GM19328 (cell line): Measurements from ENCODE around the gene GLE1.
"Not testable (repeated sequence)": the region's sequence is repeated elsewhere in the genome, so short reads cannot be mapped to it uniquely, and the experiment has no call there.

Experiments used
- ATAC-seq: cut with Tn5 transposase; IDR thresholded peaks from one replicate; pipeline ENCODE4 v1.9.1; 2021; ENCODE audit warnings: mild to moderate bottlenecking, moderate library complexity; ENCODE audit not compliant: unreplicated experiment

The GLE1 gene

GRCh38 chr9:128551657-128552152 lies 47.2 kb downstream of the GLE1 start:
- ATAC-seq = no peak

- peak; percentile 62 for ATAC-seq
These were observed 47.7 kb downstream of the GLE1 start, which contains the start of gene SPTAN1 for GRCh38 chr9:128552153-128552743. Gene SPTAN1, plus strand, starts transcription at chr9:128552587. Its CDS starts 14,154 bp downstream, at chr9:128566741.

- peak; percentile 21 for ATAC-seq
These were observed 48.4 kb downstream of the GLE1 start for GRCh38 chr9:128552744-128553440.

- no peak for ATAC-seq
These were observed 49.2 kb downstream of the GLE1 start for GRCh38 chr9:128553728-128554127.

- no peak for ATAC-seq
These were observed 49.8 kb downstream of the GLE1 start for GRCh38 chr9:128554155-128554862.

- no peak for ATAC-seq
These were observed 50.7 kb downstream of the GLE1 start for GRCh38 chr9:128555180-128555721.

GRCh38 chr9:128556276-128556675 lies 51.8 kb downstream of the GLE1 start:
- no peak for ATAC-seq

- ATAC-seq = no peak
These were observed 52.6 kb downstream of the GLE1 start for GRCh38 chr9:128556926-128557634.

GRCh38 chr9:128558431-128559310 lies 54.2 kb downstream of the GLE1 start:
- no peak for ATAC-seq

- no peak for ATAC-seq
These were observed 61.1 kb downstream of the GLE1 start for GRCh38 chr9:128565578-128565977.

- ATAC-seq = no peak
These were observed 64.1 kb downstream of the GLE1 start for GRCh38 chr9:128568470-128569078.

GRCh38 chr9:128575469-128575868 lies 71.0 kb downstream of the GLE1 start:
- ATAC-seq = no peak

GRCh38 chr9:128575916-128576315 lies 71.4 kb downstream of the GLE1 start:
- ATAC-seq = no peak

GRCh38 chr9:128577206-128577605 lies 72.7 kb downstream of the GLE1 start:
- no peak for ATAC-seq

- no peak for ATAC-seq
These were observed 74.7 kb downstream of the GLE1 start for GRCh38 chr9:128579194-128579593.

GRCh38 chr9:128580731-128581130 lies 76.2 kb downstream of the GLE1 start:
- no peak for ATAC-seq

- not testable (repeated sequence) for ATAC-seq
These were observed 80.6 kb downstream of the GLE1 start for GRCh38 chr9:128585155-128585554.

- not testable (repeated sequence) for ATAC-seq
These were observed 82.4 kb downstream of the GLE1 start for GRCh38 chr9:128586934-128587333.

- no peak for ATAC-seq
These were observed 82.9 kb downstream of the GLE1 start for GRCh38 chr9:128587453-128587852.
